ENCODE measurements around the gene JAKMIP1. TPM values are rescaled to one million over a fixed set of nuclear protein-coding genes. Genes with fewer than 3 reads are reported as not detected.
"Not testable (repeated sequence)": the region's sequence is repeated elsewhere in the genome, so short reads cannot be mapped to it uniquely, and the experiment has no call there.

JAKMIP1 gene
- total and polyA plus RNA-seq, 9 donors, result 0.33 to 1.00 (median 0.56) TPM; not detected in 1

DNA sequence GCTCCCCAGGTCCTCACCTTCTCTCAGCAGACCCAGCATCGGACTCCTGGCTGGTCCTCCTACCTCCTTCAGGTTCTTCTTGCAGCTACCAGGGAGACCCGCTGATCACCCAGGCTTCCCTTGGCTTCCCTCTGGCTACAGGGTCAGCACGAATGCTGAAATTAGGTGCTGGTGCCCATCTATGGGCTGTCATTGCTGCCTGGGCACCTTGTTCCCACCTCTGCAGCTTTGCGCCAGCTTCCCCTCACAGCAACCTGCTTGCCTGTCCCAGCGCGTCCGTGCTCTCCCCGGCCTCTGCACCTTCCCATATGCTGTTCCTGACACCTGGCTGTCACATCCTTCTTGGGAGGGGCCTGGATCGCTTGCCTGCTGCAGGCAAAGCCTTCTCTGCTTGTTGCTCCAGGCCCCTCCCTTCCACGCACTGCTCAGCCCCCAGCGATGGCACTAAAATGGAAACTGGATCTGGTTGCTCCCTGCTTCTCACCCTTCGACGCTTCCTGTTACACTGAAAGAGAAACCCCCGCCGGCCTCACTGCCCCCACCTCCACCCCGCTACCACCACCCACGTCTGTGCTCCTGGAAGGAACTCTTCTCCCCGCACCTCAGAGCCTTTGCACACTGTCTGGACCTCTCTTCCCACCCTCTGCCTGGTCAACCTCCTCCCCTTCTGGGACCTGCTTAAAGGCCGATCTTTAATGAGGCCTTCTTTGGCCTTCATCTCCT lies 204.3 kb downstream of the JAKMIP1 start:
- peak in 1 of 5 donors; percentile 16 for DNase-seq
- 51 to 65% (median 57%) methylated on average over 19 of the region's 19 CpGs for WGBS, 3 donors
- intact Hi-C loops (cut with DNase I), result no loop called here

DNA sequence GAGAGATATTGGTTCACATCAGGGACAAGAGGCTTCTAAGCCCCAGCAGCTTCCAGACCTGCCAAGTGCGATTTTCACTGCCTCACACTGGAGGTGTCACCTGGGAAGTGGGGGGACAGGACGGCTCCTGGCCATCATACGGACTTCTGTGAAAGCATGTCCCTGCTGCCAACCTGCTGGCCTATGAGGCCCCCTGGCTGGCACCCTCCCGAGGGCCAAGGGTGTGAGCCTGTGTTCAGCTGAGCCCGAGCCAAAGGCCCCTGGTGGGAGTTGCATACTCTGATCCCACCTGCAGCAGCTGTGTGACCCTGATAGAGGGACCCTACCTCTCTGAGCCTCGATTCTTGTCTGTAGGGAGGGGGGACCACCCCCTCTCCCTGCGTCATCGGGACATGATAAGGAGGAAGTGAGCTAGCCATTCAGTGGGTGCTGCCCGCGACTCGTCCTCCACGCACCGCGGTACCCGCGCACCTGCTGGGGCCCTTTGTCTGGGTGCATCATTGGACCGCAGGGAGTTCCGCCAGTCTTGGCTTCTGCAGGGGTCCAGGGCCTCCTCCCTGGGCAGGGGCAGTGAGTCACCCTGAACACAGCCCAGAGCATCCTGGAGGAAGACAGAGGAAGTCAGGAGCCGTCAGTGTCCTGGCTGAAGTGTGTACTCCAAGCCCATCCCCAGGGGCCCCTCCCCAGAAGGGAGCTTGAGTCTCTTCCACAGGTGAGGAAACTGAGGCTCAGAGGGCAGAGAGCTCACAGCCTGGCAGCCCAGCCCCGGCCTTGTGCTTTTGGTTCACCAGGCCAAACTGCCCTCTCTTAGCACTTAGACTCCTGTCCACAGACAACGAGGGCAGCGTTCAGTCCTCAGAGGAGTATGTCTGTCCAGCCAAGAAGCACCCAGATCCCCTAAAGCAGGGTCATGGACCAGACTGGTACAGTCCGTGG lies 206.2 kb downstream of the JAKMIP1 start:
- Histone ChIP-seq H3K36me3 (no peaks in the 10 kb centered on the region), H3K9me3 (no peaks in the 10 kb centered on the region), H3K4me3 (no peak overlapping the region), H3K27ac (no peak overlapping the region), H3K27me3 (no peaks in the 10 kb centered on the region), H3K4me1 (ENCODE audit: insufficient read depth) (no peaks in the 10 kb centered on the region)
- TF ChIP-seq, protein P1, sequence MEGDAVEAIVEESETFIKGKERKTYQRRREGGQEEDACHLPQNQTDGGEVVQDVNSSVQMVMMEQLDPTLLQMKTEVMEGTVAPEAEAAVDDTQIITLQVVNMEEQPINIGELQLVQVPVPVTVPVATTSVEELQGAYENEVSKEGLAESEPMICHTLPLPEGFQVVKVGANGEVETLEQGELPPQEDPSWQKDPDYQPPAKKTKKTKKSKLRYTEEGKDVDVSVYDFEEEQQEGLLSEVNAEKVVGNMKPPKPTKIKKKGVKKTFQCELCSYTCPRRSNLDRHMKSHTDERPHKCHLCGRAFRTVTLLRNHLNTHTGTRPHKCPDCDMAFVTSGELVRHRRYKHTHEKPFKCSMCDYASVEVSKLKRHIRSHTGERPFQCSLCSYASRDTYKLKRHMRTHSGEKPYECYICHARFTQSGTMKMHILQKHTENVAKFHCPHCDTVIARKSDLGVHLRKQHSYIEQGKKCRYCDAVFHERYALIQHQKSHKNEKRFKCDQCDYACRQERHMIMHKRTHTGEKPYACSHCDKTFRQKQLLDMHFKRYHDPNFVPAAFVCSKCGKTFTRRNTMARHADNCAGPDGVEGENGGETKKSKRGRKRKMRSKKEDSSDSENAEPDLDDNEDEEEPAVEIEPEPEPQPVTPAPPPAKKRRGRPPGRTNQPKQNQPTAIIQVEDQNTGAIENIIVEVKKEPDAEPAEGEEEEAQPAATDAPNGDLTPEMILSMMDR (IDR thresholded peaks at IDR 0.05), result no peak
- no peak for TF ChIP-seq EP300 (IDR thresholded peaks at IDR 0.05)
- TF ChIP-seq POLR2A (IDR thresholded peaks at IDR 0.05), result no peak
- WGBS, 3 donors, result 77 to 84% (median 83%) methylated on average over 23 of the region's 23 CpGs
- intact Hi-C loops (cut with DNase I), result no loop called here
- DNase-seq, result peak in 1 of 5 donors; percentile 19

More for the DNA sequence above, 204.3 kb downstream of the JAKMIP1 start:
- Histone ChIP-seq H3K4me1 (ENCODE audit: insufficient read depth) (no peaks in the 10 kb centered on the region), H3K4me3 (no peak overlapping the region), H3K27ac (no peak overlapping the region), H3K36me3 (no peaks in the 10 kb centered on the region), H3K9me3 (no peaks in the 10 kb centered on the region), H3K27me3 (no peaks in the 10 kb centered on the region)
- TF ChIP-seq POLR2A (IDR thresholded peaks at IDR 0.05), result no peak
- TF ChIP-seq, protein P1 (IDR thresholded peaks at IDR 0.05), result no peak
- TF ChIP-seq EP300 (IDR thresholded peaks at IDR 0.05), result no peak

DNA sequence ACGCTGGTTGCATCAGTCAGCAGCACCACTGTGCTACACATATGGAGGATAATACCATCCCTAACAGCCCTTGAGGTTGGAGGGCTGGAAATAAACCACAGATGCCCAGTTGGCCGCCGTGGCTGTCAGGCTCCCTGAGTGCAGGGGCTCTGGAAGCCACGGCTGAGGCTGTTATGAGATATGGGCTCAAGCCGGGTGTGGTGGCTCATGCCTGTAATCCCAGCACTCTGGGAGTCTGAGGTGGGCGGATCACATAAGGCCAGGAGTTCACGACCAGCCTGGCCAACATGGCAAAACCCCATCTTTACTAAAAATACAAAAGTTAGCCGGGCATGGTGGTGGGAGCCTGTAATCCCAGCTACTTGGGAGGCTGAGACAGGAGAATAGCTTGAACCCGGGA lies 207.0 kb downstream of the JAKMIP1 start:
- H3K9me3 ChIP-seq; H3K27me3 ChIP-seq; H3K4me3 ChIP-seq; H3K36me3 ChIP-seq; H3K27ac ChIP-seq; intact Hi-C loops (cut with DNase I); H3K4me1 ChIP-seq (ENCODE audit: insufficient read depth): not testable (repeated sequence)
- peak in 1 of 5 donors; percentile 12 for DNase-seq
- 72 to 74% (median 72%) methylated on average over 9 of the region's 9 CpGs for WGBS, 3 donors

DNA sequence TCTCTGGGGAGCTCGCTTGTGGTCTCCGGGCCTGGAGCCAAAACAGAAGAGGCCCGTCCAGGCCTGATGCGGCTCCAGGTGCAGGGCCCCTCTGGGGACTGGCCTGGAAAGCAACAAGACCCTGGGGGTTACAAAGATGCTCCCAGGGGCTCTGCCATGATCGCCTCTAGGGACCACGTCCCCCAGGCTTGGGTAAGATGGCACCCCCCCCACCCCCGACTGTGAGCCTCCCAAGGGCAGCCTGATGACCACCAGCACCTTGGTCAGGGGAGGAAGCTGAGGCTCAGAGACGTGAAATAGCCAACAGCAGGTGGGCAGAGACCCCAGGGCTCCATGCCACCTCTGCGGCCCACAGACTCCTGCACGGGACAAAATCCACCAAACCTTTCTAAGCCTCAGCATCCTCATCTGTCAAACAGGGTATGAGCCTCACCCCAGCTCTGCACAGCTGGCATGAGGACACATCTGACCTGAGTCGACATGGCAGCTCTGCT lies 207.5 kb downstream of the JAKMIP1 start:
- H3K4me3 ChIP-seq, result no peak overlapping the region
- intact Hi-C loops (cut with DNase I), result no loop called here
- WGBS, 3 donors, result 66 to 71% (median 68%) methylated on average over 6 to 11 of the region's 11 CpGs
- no peaks in the 10 kb centered on the region for H3K27me3 ChIP-seq
- no peak overlapping the region for H3K27ac ChIP-seq
- no peaks in the 10 kb centered on the region for H3K9me3 ChIP-seq
- H3K36me3 ChIP-seq, result no peaks in the 10 kb centered on the region
- TF ChIP-seq POLR2A (IDR thresholded peaks at IDR 0.05), result no peak
- no peak for TF ChIP-seq EP300 (IDR thresholded peaks at IDR 0.05)
- TF ChIP-seq, protein P1 (IDR thresholded peaks at IDR 0.05), result no peak
- DNase-seq, result peak in 1 of 5 donors; percentile 13
- H3K4me1 ChIP-seq (ENCODE audit: insufficient read depth), result no peaks in the 10 kb centered on the region
